K562 (cell line): ENCODE measurements around the gene AGFG2. TPM values are rescaled to one million over a fixed set of nuclear protein-coding genes. Genes with fewer than 3 reads are reported as not detected.
A peak's percentile ranks its signal among the peaks of the same experiment; 100 is the strongest.

Source experiments
- BCOR ChIP-seq: fragments of 450-650 bp; IDR thresholded peaks from 2 replicates; pipeline ENCODE4 v1.6.1; 2016
- DACH1 ChIP-seq: fragments of 450-650 bp; IDR thresholded peaks from 2 replicates; pipeline ENCODE4 v1.6.1; 2018; ENCODE audit not compliant: partially characterized antibody
- HBP1 ChIP-seq: fragments of 450-650 bp; formaldehyde crosslinking; IDR thresholded peaks from 2 replicates; pipeline ENCODE4 v1.4.0; 2022; ENCODE audit warnings: missing genetic modification characterization
- HDAC1 ChIP-seq, 2 experiments: fragments of 450-650 bp; IDR thresholded peaks; 2 replicates each; pipeline ENCODE4 v1.6.1; 2016 to 2017; ENCODE audit warnings: inconsistent platforms in 1 of 2, mild to moderate bottlenecking in 1 of 2, moderate library complexity in 1 of 2
- HIVEP1 ChIP-seq: fragments of 250-450 bp; sonication (Bioruptor Pico); IDR thresholded peaks from 2 replicates; pipeline ENCODE4 v1.4.0; 2020; ENCODE audit warnings: mild to moderate bottlenecking
- HNRNPL ChIP-seq: fragments of 200-400 bp; formaldehyde crosslinking; IDR thresholded peaks from 2 replicates; pipeline ENCODE4 v1.6.1; 2017; ENCODE audit warnings: low read depth, mild to moderate bottlenecking, low read length
- MEF2A ChIP-seq: IDR thresholded peaks from 2 replicates; pipeline ENCODE4 v1.6.1; 2011; ENCODE audit warnings: low read depth, mild to moderate bottlenecking, low read length, moderate library complexity; ENCODE audit not compliant: control insufficient read depth
- NCOA2 ChIP-seq, 2 experiments: fragments of 450-650 bp; IDR thresholded peaks; 2 replicates each; pipeline ENCODE4 v1.6.1; 2018; ENCODE audit warnings: mild to moderate bottlenecking in 2 of 2, moderate library complexity in 1 of 2; ENCODE audit not compliant: partially characterized antibody in 2 of 2
- NFIC ChIP-seq: fragments of 450-650 bp; IDR thresholded peaks from 2 replicates; pipeline ENCODE4 v1.6.1; 2017; ENCODE audit warnings: mild to moderate bottlenecking, inconsistent platforms
- POLR2A ChIP-seq: fragments of 450-650 bp; conservative IDR thresholded peaks from 2 replicates; pipeline ENCODE4 v1.6.1; 2016
- POLR2B ChIP-seq: fragments of 450-650 bp; IDR thresholded peaks from 2 replicates; pipeline ENCODE4 v1.6.1; 2018; ENCODE audit warnings: low read depth; ENCODE audit not compliant: partially characterized antibody
- RBM34 ChIP-seq: fragments of 200-400 bp; formaldehyde crosslinking; IDR thresholded peaks from 2 replicates; pipeline ENCODE4 v1.6.1; 2018; ENCODE audit warnings: low read length, borderline replicate concordance; ENCODE audit not compliant: insufficient read depth
- SAP30 ChIP-seq: fragments of 200-600 bp; sonication (generic); IDR thresholded peaks from 2 replicates; pipeline ENCODE4 v1.6.1; 2012; ENCODE audit warnings: borderline replicate concordance, low read depth, mild to moderate bottlenecking, moderate library complexity, low read length, control low read depth, inconsistent platforms; ENCODE audit not compliant: insufficient read depth, poor library complexity, severe bottlenecking
- SIX5 ChIP-seq, 2 experiments: IDR thresholded peaks; 2 replicates each; pipeline ENCODE4 v1.6.1; 2011; ENCODE audit warnings: low read length in 2 of 2, borderline replicate concordance in 1 of 2, low read depth in 1 of 2, mild to moderate bottlenecking in 1 of 2, moderate library complexity in 1 of 2; ENCODE audit not compliant: insufficient read depth in 1 of 2
- SMAD4 ChIP-seq: fragments of 250-450 bp; sonication (Bioruptor Pico); conservative IDR thresholded peaks from 2 replicates; pipeline ENCODE4 v1.8.0; 2021; ENCODE audit warnings: inconsistent platforms, mild to moderate bottlenecking, moderate library complexity
- TBP ChIP-seq: optimal IDR thresholded peaks from 2 replicates; pipeline ENCODE3; 2011; ENCODE audit warnings: low read depth, low read length, improper control_type of control experiment
- TCFL5 ChIP-seq: fragments of 250-450 bp; sonication (Bioruptor Pico); conservative IDR thresholded peaks from 2 replicates; pipeline ENCODE4 v1.6.1; 2021; ENCODE audit warnings: mild to moderate bottlenecking, moderate library complexity, matching md5 sums
- ZBTB8A ChIP-seq: fragments of 450-650 bp; IDR thresholded peaks from 2 replicates; pipeline ENCODE4 v1.6.1; 2018; ENCODE audit warnings: mild to moderate bottlenecking, moderate library complexity; ENCODE audit not compliant: partially characterized antibody
- ZNF551 ChIP-seq: fragments of 250-450 bp; sonication (Bioruptor Pico); IDR thresholded peaks from 2 replicates; pipeline ENCODE4 v1.5.0; 2021; ENCODE audit warnings: mild to moderate bottlenecking, moderate library complexity
- ZNF740 ChIP-seq, 3 experiments: fragments of 200-800 bp in 1 of 3; sonication (Bioruptor generic) in 1 of 3; sonication (generic) in 1 of 3; formaldehyde crosslinking in 1 of 3; IDR thresholded peaks; 2 replicates each; pipeline versions ENCODE4 v1.6.1 to v1.8.0; 2016 to 2022; ENCODE audit warnings: mild to moderate bottlenecking in 2 of 3, missing compliant biosample characterization in 2 of 3, missing genetic modification characterization in 2 of 3, missing genetic modification reagents in 1 of 3
- ZNF76 ChIP-seq: fragments of 250-450 bp; sonication (Bioruptor Pico); IDR thresholded peaks from 2 replicates; pipeline ENCODE4 v1.4.0; 2020; ENCODE audit warnings: mild to moderate bottlenecking, moderate library complexity, borderline replicate concordance
- polyA plus RNA-seq, 8 experiments: library from polyadenylated mRNA; depleted of rRNA in 4 of 8; stranded (reverse) in 5 of 8; unstranded in 3 of 8; fragments of >200 nt; fragmentation: Nextera tagmentation in 2 of 8; fragmentation: Illumina TruSeq in 1 of 8; extraction: Ambion mirVana in 2 of 8; extraction: Trizol in 1 of 8; gene quantifications; 2 replicates each; pipeline versions ENCODE4 v1.2.1 to v1.2.3, GENCODE V29; 2011 to 2014; ENCODE audit warnings: inconsistent platforms in 1 of 8, missing spikeins in 1 of 8
- total RNA-seq, 7 experiments: library from RNA; depleted of rRNA in 6 of 7; stranded (reverse); fragments of >200 nt in 6 of 7; fragmentation: Illumina TruSeq in 2 of 7; extraction: Trizol in 2 of 7; gene quantifications; 2 replicates each; pipeline versions ENCODE4 v1.2.1 to v1.2.3, GENCODE V29; 2011 to 2021; ENCODE audit warnings: low replicate concordance in 1 of 7
- TF ChIP-seq, protein P1 (sequence below): fragments of 450-650 bp; IDR thresholded peaks from 2 replicates; pipeline ENCODE4 v1.6.1; 2016; ENCODE audit warnings: borderline replicate concordance
- TF ChIP-seq, protein P2 (sequence below): fragments of 250-450 bp; sonication (Bioruptor Pico); IDR thresholded peaks from 2 replicates; pipeline ENCODE4 v1.8.0; 2021; ENCODE audit warnings: moderate library complexity, mild to moderate bottlenecking, inconsistent platforms

The AGFG2 gene
- total and polyA plus RNA-seq, 9 of the 15 experiments (the other 6 are each of a cell fraction or from before 2014, with no cell fraction given), result 0.31 to 23.1 (median 6.5) TPM

GRCh38 chr7:100585511-100586265 lies 46.7 kb downstream of the AGFG2 start, which contains the start of gene LRCH4 (continued):
- TF ChIP-seq ZNF740 (CRISPR knock-in tag; IDR thresholded peaks at IDR 0.05), result peak; percentile 96
- peak in 1 of 2 experiments; percentile 97; a peak in 2 of 4 replicates for TF ChIP-seq ZNF740 (tag; IDR thresholded peaks at IDR 0.05)
- TF ChIP-seq SAP30, result peak; percentile 81
- TF ChIP-seq SIX5 (IDR thresholded peaks at IDR 0.05; ENCODE audit: borderline replicate concordance in 1 of 2, insufficient read depth in 1 of 2, low read depth in 1 of 2, low read length in 2 of 2), result no peak
- no peak for TF ChIP-seq ZBTB8A
- TF ChIP-seq RBM34, result no peak
- TF ChIP-seq BCOR, result no peak
- peak; percentile 70; the same call in 1 of the 2 replicates for TF ChIP-seq HBP1 (CRISPR knock-in tag)
- TF ChIP-seq DACH1, result peak; percentile 51
- peak; percentile 95 for TF ChIP-seq TBP
- TF ChIP-seq, protein P1, sequence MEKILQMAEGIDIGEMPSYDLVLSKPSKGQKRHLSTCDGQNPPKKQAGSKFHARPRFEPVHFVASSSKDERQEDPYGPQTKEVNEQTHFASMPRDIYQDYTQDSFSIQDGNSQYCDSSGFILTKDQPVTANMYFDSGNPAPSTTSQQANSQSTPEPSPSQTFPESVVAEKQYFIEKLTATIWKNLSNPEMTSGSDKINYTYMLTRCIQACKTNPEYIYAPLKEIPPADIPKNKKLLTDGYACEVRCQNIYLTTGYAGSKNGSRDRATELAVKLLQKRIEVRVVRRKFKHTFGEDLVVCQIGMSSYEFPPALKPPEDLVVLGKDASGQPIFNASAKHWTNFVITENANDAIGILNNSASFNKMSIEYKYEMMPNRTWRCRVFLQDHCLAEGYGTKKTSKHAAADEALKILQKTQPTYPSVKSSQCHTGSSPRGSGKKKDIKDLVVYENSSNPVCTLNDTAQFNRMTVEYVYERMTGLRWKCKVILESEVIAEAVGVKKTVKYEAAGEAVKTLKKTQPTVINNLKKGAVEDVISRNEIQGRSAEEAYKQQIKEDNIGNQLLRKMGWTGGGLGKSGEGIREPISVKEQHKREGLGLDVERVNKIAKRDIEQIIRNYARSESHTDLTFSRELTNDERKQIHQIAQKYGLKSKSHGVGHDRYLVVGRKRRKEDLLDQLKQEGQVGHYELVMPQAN, result peak; percentile 83
- TF ChIP-seq, protein P2, sequence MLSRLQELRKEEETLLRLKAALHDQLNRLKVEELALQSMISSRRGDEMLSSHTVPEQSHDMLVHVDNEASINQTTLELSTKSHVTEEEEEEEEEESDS (CRISPR knock-in tag), result peak; percentile 57; the same call in 1 of the 2 replicates
- no peak for TF ChIP-seq HNRNPL
- TF ChIP-seq ZNF76, result peak; percentile 66; the same call in 1 of the 2 replicates
- peak in 1 of 2 experiments; percentile 91; a peak in 2 of 4 replicates for TF ChIP-seq HDAC1 (IDR thresholded peaks at IDR 0.05)
- TF ChIP-seq POLR2B, result peak; percentile 98
- TF ChIP-seq ZNF551, result no peak
- peak; percentile 99 for TF ChIP-seq POLR2A
- TF ChIP-seq SMAD4 (CRISPR knock-in tag), result peak; percentile 91
- TF ChIP-seq NFIC, result peak; percentile 75
- TF ChIP-seq MEF2A, result no peak
- no peak for TF ChIP-seq TCFL5 (CRISPR knock-in tag)
- TF ChIP-seq NCOA2 (IDR thresholded peaks at IDR 0.05; ENCODE audit: partially characterized antibody in 2 of 2), result no peak
- no peak for TF ChIP-seq HIVEP1 (CRISPR knock-in tag)
